Heart right ventricle (tissue), 16 donors: ENCODE measurements around the gene IL17F. TPM values are rescaled to one million over a fixed set of nuclear protein-coding genes. Genes with fewer than 3 reads are reported as not detected.

ENCODE experiments used
- ATAC-seq, 8 donors: fragments of 200-7000 bp; cut with Tn5 transposase; one replicate each; pipeline ENCODE4 v1.9.1; 2020; ENCODE audit warnings: mild to moderate bottlenecking in 8 of 8, moderate library complexity in 8 of 8, moderate number of reproducible peaks in 1 of 8
- DNase-seq, 2 donors: peaks; one replicate each; pipeline ENCODE4 v3.0.0-alpha.2; 2020
- H3K27ac ChIP-seq, 10 donors: fragments of 200-600 bp; sonication (generic) in 2 of 10; one replicate each; pipeline versions ENCODE4 v1.5.0 to v1.8.0; 2020 to 2022; ENCODE audit warnings: mild to moderate bottlenecking in 3 of 10
- H3K27me3 ChIP-seq, 7 donors: fragments of 200-600 bp; one replicate each; pipeline ENCODE4 v1.8.0; 2021 to 2022; ENCODE audit warnings: mild to moderate bottlenecking in 2 of 7
- H3K36me3 ChIP-seq, 9 donors: fragments of 200-600 bp; sonication (generic) in 1 of 9; one replicate each; pipeline versions ENCODE4 v1.5.0 to v1.8.0; 2020 to 2022; ENCODE audit warnings: mild to moderate bottlenecking in 2 of 9
- H3K4me1 ChIP-seq, 9 donors: fragments of 200-600 bp; sonication (generic) in 1 of 9; one replicate each; pipeline versions ENCODE4 v1.5.0 to v1.8.0; 2020 to 2022; ENCODE audit warnings: mild to moderate bottlenecking in 4 of 9
- H3K4me3 ChIP-seq, 10 donors: fragments of 200-600 bp; sonication (generic) in 2 of 10; one replicate each; pipeline versions ENCODE4 v1.5.0 to v1.8.0; 2020 to 2022; ENCODE audit warnings: mild to moderate bottlenecking in 7 of 10, moderate library complexity in 2 of 10
- H3K9me3 ChIP-seq, 11 donors: fragments of 200-600 bp in 10 of 11; sonication (generic) in 2 of 11; one replicate each; pipeline versions ENCODE4 v1.5.0 to v1.8.0; 2013 to 2022; ENCODE audit warnings: mild to moderate bottlenecking in 2 of 11, control low read depth in 1 of 11, moderate library complexity in 1 of 11
- WGBS, 2 donors: extraction: QIAGEN DNeasy Blood & Tissue Kit; methylation state at CpG; one replicate each; pipeline ENCODE4 v1.1.7; 2013; ENCODE audit warnings: inconsistent platforms in 1 of 2; 5-methylcytosine and 5-hydroxymethylcytosine counted together
- intact Hi-C, 10 donors: fragments of 100-400 bp; cut with DNase I; formaldehyde crosslinking; loops; one replicate each; pipeline versions ENCODE4 v1.11.1 to v1.14.2; 2022
- polyA plus RNA-seq, 2 donors: library from polyadenylated mRNA; stranded (reverse); fragments of 200-250 nt; gene quantifications; one replicate each; pipeline ENCODE4 v1.2.3, GENCODE V29; 2013
- total RNA-seq, 10 donors: library from RNA; stranded (reverse); fragmentation: NEBNext Ultra II Directional in 3 of 10; extraction: Animal tissue kit (Norgen Biotek cat#: 25700) in 3 of 10; gene quantifications; one replicate each; pipeline versions ENCODE4 v1.2.1 to v1.2.4, GENCODE V29; 2021 to 2023
- TF ChIP-seq, protein P1 (sequence below), 9 donors: fragments of 200-600 bp; sonication (generic) in 2 of 9; IDR thresholded peaks; one replicate each; pipeline versions ENCODE4 v1.5.0 to v1.8.0; 2021 to 2022; ENCODE audit warnings: antibody characterized with exemption in 9 of 9, mild to moderate bottlenecking in 5 of 9, moderate library complexity in 1 of 9
- donor health status: Arrhythmogenic right ventricular cardiomyopathy.
- donor health status: ischemic (EF 13 %, LVEDD 7.1; RV severe dilation, severe dysfunction).
- donor health status: healthy with polysubstance abuse.
- donor health status: DM: no; HTN: yes; CAD: no.
- donor health status: DM: no; HTN: no; CAD: no.
- donor health status: ischemic (EF 25% LVEDD 6.9; RV normal size, moderate dysfunction).
- donor health status: ischemic (EF 25% LVEDD 5.7; RV mildly dilated, moderate dysfunction).
- donor health status: healthy.
- donor health status: DM: yes; HTN: yes; CAD: no.
- donor health status: Ischemic cardiomyopathy.
- donor health status: ischemic (EF 35%, LVEDD 5.7; RV mildly dilated, moderate dysfunction).
- donor health status: nonischemic (EF 11% LVEDD 7.7; RV severe dilation, severe dysfunction).
- donor health status: DM: yes; HTN: yes; CAD: no.
- donor health status: PGD.
- donor health status: ischemic (EF 29% LVEDD 5.4; RV normal size, mild dysfunction).
- donor health status: nonischemic (EF 23%, LVEDD 6.1; RV moderate dilation, normal function).

Gene IL17F
- total and polyA plus RNA-seq, 12 donors, result not detected

DNA sequence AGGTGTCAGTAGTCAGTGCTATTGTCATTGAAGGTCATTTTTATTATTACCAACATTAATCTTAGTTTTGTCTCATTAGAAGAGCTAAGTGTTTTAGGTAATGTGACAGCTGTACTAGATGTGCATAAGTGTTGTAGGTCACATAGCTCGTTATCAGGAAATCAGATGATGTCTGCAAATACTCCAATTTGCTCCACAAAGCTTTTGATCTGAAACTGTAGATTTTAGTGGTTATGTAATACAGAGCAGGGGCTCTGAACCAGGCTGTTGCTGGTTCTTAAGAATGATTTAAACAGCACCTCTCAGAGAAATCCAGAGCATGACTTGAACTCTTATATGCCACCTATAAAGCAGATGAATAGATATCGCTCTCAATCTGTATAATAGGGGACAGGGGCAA lies 2.5 kb downstream of the IL17F start:
- intact Hi-C loops, result no loop called here
- ATAC-seq (no peak), DNase-seq (no peak)
- Histone ChIP-seq H3K9me3 (no peaks in the 10 kb centered on the region), H3K36me3 (no peaks in the 10 kb centered on the region), H3K4me1 (no peaks in the 10 kb centered on the region), H3K27me3 (peaks cover 0 to 7% (median 0%) of the 10 kb centered on the region in 7 donors), H3K4me3 (no peak overlapping the region), H3K27ac (no peak overlapping the region)
- TF ChIP-seq, protein P1, sequence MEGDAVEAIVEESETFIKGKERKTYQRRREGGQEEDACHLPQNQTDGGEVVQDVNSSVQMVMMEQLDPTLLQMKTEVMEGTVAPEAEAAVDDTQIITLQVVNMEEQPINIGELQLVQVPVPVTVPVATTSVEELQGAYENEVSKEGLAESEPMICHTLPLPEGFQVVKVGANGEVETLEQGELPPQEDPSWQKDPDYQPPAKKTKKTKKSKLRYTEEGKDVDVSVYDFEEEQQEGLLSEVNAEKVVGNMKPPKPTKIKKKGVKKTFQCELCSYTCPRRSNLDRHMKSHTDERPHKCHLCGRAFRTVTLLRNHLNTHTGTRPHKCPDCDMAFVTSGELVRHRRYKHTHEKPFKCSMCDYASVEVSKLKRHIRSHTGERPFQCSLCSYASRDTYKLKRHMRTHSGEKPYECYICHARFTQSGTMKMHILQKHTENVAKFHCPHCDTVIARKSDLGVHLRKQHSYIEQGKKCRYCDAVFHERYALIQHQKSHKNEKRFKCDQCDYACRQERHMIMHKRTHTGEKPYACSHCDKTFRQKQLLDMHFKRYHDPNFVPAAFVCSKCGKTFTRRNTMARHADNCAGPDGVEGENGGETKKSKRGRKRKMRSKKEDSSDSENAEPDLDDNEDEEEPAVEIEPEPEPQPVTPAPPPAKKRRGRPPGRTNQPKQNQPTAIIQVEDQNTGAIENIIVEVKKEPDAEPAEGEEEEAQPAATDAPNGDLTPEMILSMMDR (IDR thresholded peaks at IDR 0.05), result no peak
- WGBS, 2 donors, result 76% methylated on average over 2 of the region's 2 CpGs

DNA sequence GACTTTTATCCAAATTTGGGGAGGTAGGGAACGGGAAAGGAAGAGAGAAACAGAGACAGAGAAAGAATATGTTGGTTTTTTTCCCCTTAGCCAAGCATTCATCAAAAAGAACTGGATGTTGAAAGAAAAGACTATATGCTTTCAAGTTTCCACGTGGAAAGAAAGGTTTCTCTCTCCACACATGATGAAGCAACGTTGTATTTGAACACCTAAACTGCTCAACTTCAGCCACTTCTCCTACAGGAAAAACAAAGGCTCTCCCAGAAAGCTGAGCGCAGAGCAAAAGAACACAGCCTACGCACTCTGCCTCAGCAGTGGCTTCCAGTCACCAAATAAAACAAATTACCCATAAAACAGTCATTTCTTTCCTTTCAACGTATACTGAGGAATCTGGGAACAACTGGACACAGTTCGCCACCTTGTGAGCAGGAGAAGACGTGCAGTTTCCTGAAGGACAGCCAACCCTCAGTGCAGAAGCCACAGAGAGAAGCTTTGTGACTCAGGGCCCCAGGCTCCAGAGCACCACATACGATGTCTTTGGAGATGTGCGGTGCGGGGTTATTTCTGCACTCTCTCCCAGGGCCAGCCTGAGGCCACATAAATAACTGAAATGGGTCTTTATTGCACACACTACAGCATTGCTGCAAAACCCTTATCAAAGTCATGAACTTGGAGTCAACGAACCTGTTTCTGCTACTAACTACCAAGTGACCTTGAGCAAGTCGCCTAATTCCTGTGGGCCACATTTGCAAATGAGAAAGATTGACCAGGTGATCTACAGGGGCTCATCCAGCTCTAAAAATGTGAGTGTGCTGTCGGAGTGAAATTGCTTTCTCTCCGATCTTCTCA lies 10.1 kb downstream of the IL17F start:
- no peaks in the 10 kb centered on the region for H3K9me3 ChIP-seq
- peaks cover 0 to 9% (median 0%) of the 10 kb centered on the region in 7 donors for H3K27me3 ChIP-seq
- intact Hi-C loops, result loop anchor here in 4 of 10 donors (2.0 to 10.0 kb wide), 3 partner anchors 69 to 72 kb away; no protein-coding TSS in a partner anchor
- TF ChIP-seq, protein P1 (IDR thresholded peaks at IDR 0.05), result peak in 8 of 9 donors; percentile 12 to 56 (median 50)
- no peaks in the 10 kb centered on the region for H3K4me1 ChIP-seq
- DNase-seq, result no peak
- H3K36me3 ChIP-seq, result no peaks in the 10 kb centered on the region
- peak in 3 of 8 donors; percentile 33 to 49 (median 49) for ATAC-seq
- 44 to 47% methylated on average over 15 of the region's 15 CpGs for WGBS, 2 donors
- no peak overlapping the region for H3K4me3 ChIP-seq
- H3K27ac ChIP-seq, result no peak overlapping the region

DNA sequence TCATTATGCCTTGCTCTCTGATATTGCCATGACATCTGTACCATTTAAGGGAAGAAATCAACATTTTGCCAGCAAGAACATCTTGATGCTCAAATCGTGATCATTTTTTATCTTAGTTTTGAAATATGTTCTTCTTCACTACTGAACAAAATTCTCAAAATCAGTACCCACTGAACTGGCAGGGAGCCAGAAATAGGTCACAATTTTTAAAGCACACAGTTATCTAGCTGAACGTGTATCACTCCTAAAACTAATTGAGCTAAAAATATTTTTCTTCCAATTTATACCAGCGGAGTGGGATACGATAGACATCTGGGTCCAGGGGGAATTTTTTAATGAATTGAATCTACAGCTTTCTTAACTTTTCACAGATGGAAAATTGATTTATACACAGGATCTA lies 11.3 kb downstream of the IL17F start:
- Histone ChIP-seq H3K36me3 (no peaks in the 10 kb centered on the region), H3K4me3 (no peak overlapping the region), H3K27me3 (peaks cover 0 to 9% (median 0%) of the 10 kb centered on the region in 7 donors), H3K27ac (no peak overlapping the region), H3K4me1 (no peaks in the 10 kb centered on the region), H3K9me3 (no peaks in the 10 kb centered on the region)
- DNase-seq (no peak), ATAC-seq (no peak)
- intact Hi-C loops, result loop anchor here in 3 of 10 donors (5.0 to 10.0 kb wide), 2 partner anchors 68 to 71 kb away; no protein-coding TSS in a partner anchor
- 55 to 57% methylated on average over 4 of the region's 4 CpGs for WGBS, 2 donors
- TF ChIP-seq, protein P1 (IDR thresholded peaks at IDR 0.05), result no peak

DNA sequence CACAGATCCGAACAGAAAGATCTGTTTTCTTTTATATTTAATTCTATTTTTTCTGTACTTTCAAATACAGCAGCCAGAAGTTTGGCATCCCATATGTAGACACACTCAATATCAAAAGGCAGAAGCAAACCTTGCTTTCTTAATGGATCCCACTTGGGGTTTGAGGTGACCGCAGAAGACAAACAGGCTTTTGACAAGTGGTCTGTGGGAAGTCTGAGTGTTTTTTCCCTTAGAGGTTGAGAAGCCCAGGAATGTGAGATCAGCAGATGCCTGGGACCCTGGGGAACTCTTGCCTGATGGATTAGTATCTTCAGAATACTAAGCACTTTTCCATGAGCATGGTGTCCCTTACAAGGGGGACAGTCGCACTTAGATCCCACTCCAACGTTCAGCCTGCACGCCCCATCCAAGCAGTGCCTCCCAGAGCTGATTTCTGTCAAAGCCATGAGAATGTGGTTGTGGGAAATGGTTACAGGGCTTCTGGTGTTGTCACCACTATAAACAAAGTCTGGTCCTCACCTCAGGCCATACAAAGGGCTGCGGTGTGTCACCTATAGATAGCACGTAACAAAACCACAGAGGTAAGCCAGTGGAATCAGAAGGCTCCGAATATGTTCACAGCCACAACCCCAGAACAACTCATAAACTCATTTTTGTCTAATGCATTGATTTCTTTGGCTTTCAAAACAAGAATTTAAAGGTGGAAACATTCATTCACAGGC lies 12.7 kb downstream of the IL17F start:
- intact Hi-C loops, result loop anchor here in 3 of 10 donors (5.0 to 10.0 kb wide), 2 partner anchors 67 to 69 kb away; no protein-coding TSS in a partner anchor
- TF ChIP-seq, protein P1 (IDR thresholded peaks at IDR 0.05), result no peak

More for the DNA sequence above, 12.7 kb downstream of the IL17F start:
- Histone ChIP-seq H3K9me3 (no peaks in the 10 kb centered on the region), H3K27ac (no peak overlapping the region), H3K36me3 (no peaks in the 10 kb centered on the region), H3K4me1 (no peaks in the 10 kb centered on the region), H3K4me3 (no peak overlapping the region), H3K27me3 (peaks cover 0 to 8% (median 0%) of the 10 kb centered on the region in 7 donors)
- WGBS, 2 donors, result 84% methylated on average over 8 of the region's 8 CpGs
- DNase-seq (no peak), ATAC-seq (no peak)
